ENCODE measurements around the gene CERK. TPM values are rescaled to one million over a fixed set of nuclear protein-coding genes. Genes with fewer than 3 reads are reported as not detected.

The CERK gene
- polyA plus RNA-seq, 4 donors = 46.1 to 54.9 (median 52.3) TPM

GRCh38 chr22:46666577-46667244 lies 71.3 kb downstream of the CERK start:
- no peak for DNase-seq (ENCODE audit: low read depth in 4 of 4, low spot score in 3 of 4)

- DNase-seq (ENCODE audit: low read depth in 4 of 4, low spot score in 3 of 4) = no peak
Observed at GRCh38 chr22:46665751-46666280, 72.2 kb downstream of the CERK start.

GRCh38 chr22:46665151-46665695 lies 72.8 kb downstream of the CERK start:
- no peak for DNase-seq (ENCODE audit: low read depth in 4 of 4, low spot score in 3 of 4)

GRCh38 chr22:46664301-46664855 lies 73.7 kb downstream of the CERK start:
- no peak for DNase-seq (ENCODE audit: low read depth in 4 of 4, low spot score in 3 of 4)

- no peak for DNase-seq (ENCODE audit: low read depth in 4 of 4, low spot score in 3 of 4)
Observed at GRCh38 chr22:46663436-46664100, 74.5 kb downstream of the CERK start.

GRCh38 chr22:46663001-46663400 lies 75.1 kb downstream of the CERK start:
- DNase-seq (ENCODE audit: low read depth in 4 of 4, low spot score in 3 of 4) = no peak

- no peak for DNase-seq (ENCODE audit: low read depth in 4 of 4, low spot score in 3 of 4)
Observed at GRCh38 chr22:46662226-46662625, 75.8 kb downstream of the CERK start.

- no peak for DNase-seq (ENCODE audit: low read depth in 4 of 4, low spot score in 3 of 4)
Observed at GRCh38 chr22:46661221-46661851, 76.7 kb downstream of the CERK start.

GRCh38 chr22:46660604-46661201 lies 77.3 kb downstream of the CERK start:
- DNase-seq (ENCODE audit: low read depth in 4 of 4, low spot score in 3 of 4) = no peak

GRCh38 chr22:46659791-46660186 lies 78.3 kb downstream of the CERK start:
- no peak for DNase-seq (ENCODE audit: low read depth in 4 of 4, low spot score in 3 of 4)

GRCh38 chr22:46659059-46659790 lies 78.8 kb downstream of the CERK start:
- DNase-seq (ENCODE audit: low read depth in 4 of 4, low spot score in 3 of 4) = no peak

- no peak for DNase-seq (ENCODE audit: low read depth in 4 of 4, low spot score in 3 of 4)
Observed at GRCh38 chr22:46657996-46658947, 79.8 kb downstream of the CERK start.

- no peak for DNase-seq (ENCODE audit: low read depth in 4 of 4, low spot score in 3 of 4)
Observed at GRCh38 chr22:46657655-46657953, 80.4 kb downstream of the CERK start.

- no peak for DNase-seq (ENCODE audit: low read depth in 4 of 4, low spot score in 3 of 4)
Observed at GRCh38 chr22:46656856-46657654, 81.0 kb downstream of the CERK start.

GRCh38 chr22:46655861-46656608 lies 82.0 kb downstream of the CERK start:
- no peak for DNase-seq (ENCODE audit: low read depth in 4 of 4, low spot score in 3 of 4)

GRCh38 chr22:46654927-46655595 lies 83.0 kb downstream of the CERK start:
- no peak for DNase-seq (ENCODE audit: low read depth in 4 of 4, low spot score in 3 of 4)

GRCh38 chr22:46654426-46654825 lies 83.6 kb downstream of the CERK start:
- no peak for DNase-seq (ENCODE audit: low read depth in 4 of 4, low spot score in 3 of 4)

All from right renal pelvis (tissue), 4 donors.